GM12872 (cell line): ENCODE data around the gene DST.
A peak's percentile ranks its signal among the peaks of the same experiment; 100 is the strongest.

Experiments
- TF ChIP-seq, protein P1 (sequence below): IDR thresholded peaks from 3 replicates; pipeline ENCODE4 v1.5.1; 2011; ENCODE audit warnings: low read depth, mild to moderate bottlenecking, low read length, moderate library complexity; ENCODE audit not compliant: insufficient read depth

The DST gene

GRCh38 chr6:56571605-56572004 is 71.1 kb downstream of the DST start:
- TF ChIP-seq, protein P1, sequence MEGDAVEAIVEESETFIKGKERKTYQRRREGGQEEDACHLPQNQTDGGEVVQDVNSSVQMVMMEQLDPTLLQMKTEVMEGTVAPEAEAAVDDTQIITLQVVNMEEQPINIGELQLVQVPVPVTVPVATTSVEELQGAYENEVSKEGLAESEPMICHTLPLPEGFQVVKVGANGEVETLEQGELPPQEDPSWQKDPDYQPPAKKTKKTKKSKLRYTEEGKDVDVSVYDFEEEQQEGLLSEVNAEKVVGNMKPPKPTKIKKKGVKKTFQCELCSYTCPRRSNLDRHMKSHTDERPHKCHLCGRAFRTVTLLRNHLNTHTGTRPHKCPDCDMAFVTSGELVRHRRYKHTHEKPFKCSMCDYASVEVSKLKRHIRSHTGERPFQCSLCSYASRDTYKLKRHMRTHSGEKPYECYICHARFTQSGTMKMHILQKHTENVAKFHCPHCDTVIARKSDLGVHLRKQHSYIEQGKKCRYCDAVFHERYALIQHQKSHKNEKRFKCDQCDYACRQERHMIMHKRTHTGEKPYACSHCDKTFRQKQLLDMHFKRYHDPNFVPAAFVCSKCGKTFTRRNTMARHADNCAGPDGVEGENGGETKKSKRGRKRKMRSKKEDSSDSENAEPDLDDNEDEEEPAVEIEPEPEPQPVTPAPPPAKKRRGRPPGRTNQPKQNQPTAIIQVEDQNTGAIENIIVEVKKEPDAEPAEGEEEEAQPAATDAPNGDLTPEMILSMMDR: no peak

DNA sequence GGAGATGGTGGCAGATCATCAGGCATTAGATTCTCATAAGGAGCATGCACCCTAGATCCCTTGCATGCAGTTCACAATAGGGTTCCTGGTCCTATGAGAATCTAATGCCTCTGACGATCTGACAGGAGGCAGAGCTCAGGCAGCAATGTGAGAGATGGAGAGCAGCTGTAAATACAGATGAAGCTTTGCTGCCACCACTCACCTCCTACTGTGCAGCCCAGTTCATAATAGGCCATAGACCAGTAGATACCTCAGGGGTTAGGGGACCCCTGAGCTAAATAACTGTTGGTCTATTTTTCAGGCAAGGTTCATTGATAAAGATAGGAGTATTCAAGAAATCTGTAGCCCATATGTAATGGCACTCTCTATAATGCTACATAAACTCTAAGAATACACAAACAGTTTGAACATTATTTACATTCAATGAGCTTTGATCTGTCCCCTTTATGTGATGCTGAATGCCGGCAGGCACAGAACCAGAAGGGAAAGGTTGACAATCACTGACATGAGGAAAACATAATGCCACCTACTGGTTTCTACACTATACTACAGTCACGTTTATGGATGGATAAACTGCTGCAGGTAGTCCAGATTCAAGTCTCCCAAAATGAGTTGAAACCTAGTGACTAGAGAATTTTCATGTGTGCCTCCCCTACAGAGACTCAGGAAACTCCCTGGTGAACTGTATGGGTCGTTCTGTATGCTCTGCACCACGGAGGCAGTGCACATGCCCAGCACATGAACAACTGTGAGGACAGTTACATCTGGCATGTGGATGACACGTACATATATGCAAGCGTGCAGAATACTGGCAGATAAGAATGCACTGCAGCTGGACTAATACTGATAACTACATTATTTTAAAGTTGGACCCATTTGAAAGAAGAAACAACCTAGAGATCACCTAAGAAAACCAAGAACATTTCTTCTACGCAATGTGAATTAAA is 72.0 kb downstream of the DST start:
- TF ChIP-seq, protein P1: peak; percentile 69

GRCh38 chr6:56567501-56567900 is 75.2 kb downstream of the DST start:
- TF ChIP-seq, protein P1: no peak

DNA sequence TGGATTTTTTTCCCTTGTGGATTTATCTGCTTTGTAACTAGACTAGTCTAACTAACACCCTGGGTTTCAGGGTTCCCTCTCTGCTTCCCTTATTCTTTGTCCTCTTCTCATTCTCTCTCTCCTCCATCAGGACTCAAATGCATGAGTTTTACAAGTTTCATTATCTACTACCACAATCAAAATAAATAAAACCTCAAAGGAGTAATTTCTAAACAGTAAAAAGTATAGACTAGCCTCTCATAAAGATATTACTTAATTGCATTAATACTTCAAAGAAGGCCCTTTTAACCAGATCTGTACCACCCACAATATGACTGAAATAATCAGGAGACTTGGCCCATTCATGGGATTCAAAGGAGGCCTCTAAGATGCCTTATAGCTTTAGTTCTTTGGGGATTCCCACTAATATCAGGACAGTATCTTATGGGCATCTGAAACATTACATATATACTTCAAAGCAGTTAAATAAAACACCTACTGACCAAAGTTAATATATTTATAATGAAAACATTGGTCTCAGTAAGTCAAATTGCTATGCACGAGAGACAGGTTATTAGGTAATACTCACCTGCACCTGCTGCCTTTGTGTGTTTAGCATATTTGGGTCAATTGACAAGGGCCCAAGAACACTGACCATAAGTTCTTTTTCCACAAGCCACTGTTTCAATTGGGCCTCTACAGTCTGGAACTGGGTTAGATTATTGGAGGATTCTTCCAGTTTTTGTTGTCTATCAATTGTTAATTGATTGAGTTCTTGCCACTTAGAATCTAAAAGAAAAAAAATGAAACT is 85.7 kb downstream of the DST start:
- TF ChIP-seq, protein P1: no peak

DNA sequence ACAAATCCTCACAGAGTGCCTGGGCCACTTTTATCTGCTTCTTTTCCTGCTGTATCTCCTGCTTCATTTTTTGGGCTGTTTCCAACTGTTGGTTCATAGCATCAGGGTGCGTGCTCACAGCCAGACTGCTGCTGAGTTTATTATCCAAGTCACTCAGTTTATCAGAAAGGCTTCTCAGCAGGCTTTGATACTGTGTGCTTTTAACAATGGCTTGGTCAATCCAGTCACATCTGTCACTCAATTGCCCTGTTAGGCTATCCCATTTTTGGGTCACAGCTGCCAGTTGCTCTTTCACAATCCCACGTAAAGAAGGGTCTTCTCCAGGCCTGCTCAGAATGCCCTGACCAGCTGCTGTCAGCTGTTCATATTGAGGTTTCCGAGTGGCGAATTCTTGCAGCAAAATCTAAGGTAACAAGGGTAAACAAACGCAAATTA is 87.2 kb downstream of the DST start:
- TF ChIP-seq, protein P1: no peak

DNA sequence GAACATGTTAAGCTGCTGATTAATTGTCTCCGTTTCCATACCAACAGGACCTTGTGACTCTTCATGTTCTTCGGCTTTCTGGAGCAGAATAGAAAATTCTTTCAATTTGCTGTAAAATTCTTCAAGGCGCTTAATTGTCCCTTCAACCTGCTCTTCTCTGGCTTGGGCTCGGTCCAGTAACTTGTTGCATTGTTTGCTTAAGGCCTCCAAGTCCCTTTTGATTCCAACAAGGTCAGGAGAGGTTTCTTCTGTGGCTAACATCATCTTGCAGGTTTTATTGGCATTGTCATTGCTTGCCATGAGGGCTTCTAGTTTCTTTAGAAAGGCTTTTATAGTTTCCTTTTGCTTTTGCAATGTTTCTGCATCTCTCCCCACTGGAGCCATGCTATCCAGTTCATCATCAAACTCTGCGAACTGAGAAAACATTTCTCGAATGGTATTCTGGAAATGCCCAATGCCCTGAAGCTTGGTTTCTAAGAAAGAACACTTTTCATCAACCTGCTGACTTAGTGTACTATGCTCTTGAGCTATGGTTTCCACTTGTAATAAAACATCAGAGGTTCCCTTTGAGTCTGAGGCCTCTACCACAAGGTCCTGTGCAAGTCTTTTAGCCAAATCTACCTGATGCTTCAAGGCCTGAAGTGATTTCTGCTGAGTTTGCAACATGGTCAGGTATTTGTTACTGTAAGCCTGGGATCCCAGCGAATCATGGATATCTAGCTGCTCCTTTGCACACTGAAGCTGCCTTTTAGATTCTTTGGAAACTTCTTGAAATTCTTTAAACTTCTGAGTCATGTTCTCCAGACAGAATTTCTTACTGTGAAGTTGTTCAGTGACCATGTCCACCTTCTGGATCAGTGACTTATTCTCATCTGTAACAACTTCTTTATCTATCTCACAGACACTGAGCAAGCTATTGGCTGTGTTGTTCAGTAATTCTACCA is 90.2 kb downstream of the DST start:
- TF ChIP-seq, protein P1: no peak
